OCI-LY3 (cell line): Measurements from ENCODE around the gene ITGB8.

Experiments used
- H2AFZ ChIP-seq: fragments of 200-600, 300-600 bp; shearing (Covaris generic); 2 replicates; pipeline ENCODE4 v1.6.0; 2014; ENCODE audit warnings: antibody characterized with exemption, low read depth, low read length
- H3K27ac ChIP-seq: fragments of 200-600, 300-600 bp; sonication (generic); 2 replicates; pipeline ENCODE4 v1.5.1; 2014; ENCODE audit warnings: mild to moderate bottlenecking, low read length, moderate library complexity, mixed read lengths
- H3K27me3 ChIP-seq: fragments of 200-600, 300-600 bp; sonication (generic); 2 replicates; pipeline ENCODE4 v1.6.1; 2014; ENCODE audit warnings: low read depth, low read length, mixed read lengths
- H3K36me3 ChIP-seq: fragments of 200-600, 300-600 bp; sonication (generic); replicated peaks from 2 replicates; pipeline ENCODE3; 2014; ENCODE audit warnings: low read depth, low read length, mixed read lengths
- H3K4me1 ChIP-seq: fragments of 300-600, 200-600 bp; sonication (generic); 2 replicates; pipeline ENCODE4 v1.6.1; 2014; ENCODE audit warnings: low read length, mixed read lengths
- H3K4me2 ChIP-seq: fragments of 200-600, 300-600 bp; sonication (generic); 2 replicates; pipeline ENCODE4 v1.6.1; 2014; ENCODE audit warnings: low read length, mixed read lengths
- H3K4me3 ChIP-seq: fragments of 300-600, 200-600 bp; sonication (generic); 2 replicates; pipeline ENCODE4 v1.5.1; 2014; ENCODE audit warnings: antibody characterized with exemption, mild to moderate bottlenecking, low read length, moderate library complexity
- H3K79me2 ChIP-seq: fragments of 300-600, 200-600 bp; shearing (Covaris generic); 2 replicates; pipeline ENCODE4 v1.6.1; 2014; ENCODE audit warnings: mild to moderate bottlenecking, low read length, mixed read lengths
- H3K9ac ChIP-seq: fragments of 300-600, 200-600 bp; shearing (Covaris generic); 2 replicates; pipeline ENCODE4 v1.6.0; 2014; ENCODE audit warnings: mild to moderate bottlenecking, low read length, moderate library complexity
- H3K9me3 ChIP-seq: fragments of 200-600, 300-600 bp; shearing (Covaris generic); 2 replicates; pipeline ENCODE4 v1.6.1; 2014; ENCODE audit warnings: low read length, mixed read lengths; ENCODE audit not compliant: insufficient read depth
- H4K20me1 ChIP-seq: fragments of 200-600, 300-600 bp; sonication (generic); 2 replicates; pipeline ENCODE4 v1.6.1; 2016; ENCODE audit warnings: low read length, mixed read lengths; ENCODE audit not compliant: insufficient read depth
- CTCF ChIP-seq: fragments of 200-600, 300-600 bp; sonication (generic); IDR thresholded peaks from 2 replicates; pipeline ENCODE4 v1.5.1; 2014; ENCODE audit warnings: antibody characterized with exemption, low read length, low read depth
- EZH2phosphoT487 ChIP-seq: fragments of 200-600 bp; shearing (Covaris generic); IDR thresholded peaks from 2 replicates; pipeline ENCODE4 v1.6.1; 2018; ENCODE audit warnings: antibody characterized with exemption, mixed run types, low read depth

Gene ITGB8

DNA sequence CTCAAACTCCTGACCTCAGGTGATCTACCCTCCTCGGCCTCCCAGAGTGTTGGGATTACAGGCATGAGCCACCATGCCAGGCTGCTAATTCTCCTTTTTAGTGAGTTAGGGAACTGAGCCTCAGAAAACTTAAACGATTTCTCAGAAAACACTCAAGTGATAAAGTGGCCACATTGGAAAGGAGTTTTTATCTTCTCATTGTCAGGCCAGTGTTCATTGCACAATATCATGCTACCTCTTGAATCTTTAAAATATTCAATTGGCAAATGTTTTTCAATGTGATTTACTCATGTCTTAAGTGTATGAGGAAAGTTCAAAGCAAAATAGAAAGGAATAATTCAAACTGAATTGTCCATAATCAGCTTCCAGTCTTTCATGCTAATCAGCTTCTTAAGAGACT is 80.7 kb downstream of the ITGB8 start:
- no peaks in the 10 kb centered on the region for H4K20me1 ChIP-seq
- peaks cover 3% of the 10 kb centered on the region for H3K36me3 ChIP-seq
- no peaks in the 10 kb centered on the region for H3K9me3 ChIP-seq
- no peaks in the 10 kb centered on the region for H3K79me2 ChIP-seq
- no peaks in the 10 kb centered on the region for H3K27me3 ChIP-seq
- 0 out of 2 replicates have a peak, but pooled peaks cover 4% of the 10 kb centered on the region for H3K4me1 ChIP-seq
- H3K9ac ChIP-seq: no peak overlapping the region
- H3K4me3 ChIP-seq: no peak overlapping the region
- H3K27ac ChIP-seq: no peak overlapping the region
- no peak overlapping the region for H3K4me2 ChIP-seq
- no peak for TF ChIP-seq CTCF
- no peak for TF ChIP-seq EZH2phosphoT487
- H2AFZ ChIP-seq: no peak overlapping the region

GRCh38 chr7:20412032-20412431 is 81.3 kb downstream of the ITGB8 start:
- Histone ChIP-seq H2AFZ (no peak overlapping the region), H3K27me3 (no peaks in the 10 kb centered on the region), H3K27ac (no peak overlapping the region), H3K9ac (no peak overlapping the region), H3K36me3 (peaks cover 3% of the 10 kb centered on the region), H3K79me2 (no peaks in the 10 kb centered on the region), H3K4me3 (no peak overlapping the region), H3K4me2 (no peak overlapping the region), H4K20me1 (no peaks in the 10 kb centered on the region), H3K9me3 (no peaks in the 10 kb centered on the region), H3K4me1 (peaks cover 6% of the 10 kb centered on the region)
- TF ChIP-seq CTCF (no peak), EZH2phosphoT487 (no peak)

- no peaks in the 10 kb centered on the region for H3K27me3 ChIP-seq
- H3K36me3 ChIP-seq: no peaks in the 10 kb centered on the region
- H3K79me2 ChIP-seq: no peaks in the 10 kb centered on the region
- no peak overlapping the region for H3K4me2 ChIP-seq
- H2AFZ ChIP-seq: no peak overlapping the region
- TF ChIP-seq EZH2phosphoT487 (no peak), CTCF (no peak)
- no peak overlapping the region for H3K9ac ChIP-seq
- no peaks in the 10 kb centered on the region for H3K9me3 ChIP-seq
- no peak overlapping the region for H3K4me3 ChIP-seq
- H4K20me1 ChIP-seq: no peaks in the 10 kb centered on the region
- no peak overlapping the region for H3K27ac ChIP-seq
- H3K4me1 ChIP-seq: peaks cover 7% of the 10 kb centered on the region
Measured at GRCh38 chr7:20417260-20417659, 86.6 kb downstream of the ITGB8 start.

DNA sequence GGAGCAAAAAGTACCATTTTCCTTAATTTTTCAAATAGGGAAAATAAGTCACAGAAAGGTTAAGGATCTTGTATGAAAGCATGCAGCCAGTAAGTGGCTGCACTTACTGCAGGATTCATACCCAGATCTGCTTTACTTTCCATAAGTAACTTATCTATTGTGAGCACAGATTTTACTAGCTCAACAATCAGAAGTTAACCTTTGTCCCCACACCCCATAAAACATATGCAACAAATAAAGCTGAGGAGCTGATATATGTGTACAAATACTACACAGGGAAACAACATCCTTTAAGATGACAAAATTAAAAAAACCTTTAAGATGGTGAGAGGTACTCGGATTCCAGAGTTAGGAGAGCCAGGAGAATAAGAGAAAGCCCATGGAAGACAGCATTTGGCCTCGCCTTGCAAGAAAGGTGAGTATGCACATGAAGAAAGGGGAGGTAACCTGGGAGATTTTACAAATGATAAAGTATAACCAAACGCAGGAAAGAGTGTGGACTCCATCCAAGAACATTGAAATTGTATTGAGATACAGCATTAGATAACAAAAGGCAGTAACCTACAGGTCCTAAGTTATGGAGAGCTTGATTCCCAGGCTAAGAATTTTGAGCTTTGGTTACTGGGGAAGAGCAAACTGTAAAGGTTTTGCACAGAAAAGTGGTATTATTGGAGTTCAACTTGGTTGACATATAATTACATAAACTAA is 87.1 kb downstream of the ITGB8 start:
- Histone ChIP-seq H3K4me2 (no peak overlapping the region), H2AFZ (no peak overlapping the region), H3K27me3 (no peaks in the 10 kb centered on the region), H4K20me1 (no peaks in the 10 kb centered on the region), H3K4me3 (no peak overlapping the region), H3K9ac (no peak overlapping the region), H3K36me3 (no peaks in the 10 kb centered on the region), H3K4me1 (peaks cover 7% of the 10 kb centered on the region), H3K79me2 (no peaks in the 10 kb centered on the region), H3K27ac (no peak overlapping the region), H3K9me3 (no peaks in the 10 kb centered on the region)
- TF ChIP-seq CTCF (no peak), EZH2phosphoT487 (no peak)
